Lower leg skin (tissue), 3 donors: ENCODE results near the gene WDFY2.

Experiments used
- CTCF ChIP-seq, 3 donors: fragments of 450-650 bp; IDR thresholded peaks; one replicate each; pipeline ENCODE4 v1.5.1; 2016; ENCODE audit warnings: antibody characterized with exemption in 3 of 3, mild to moderate bottlenecking in 3 of 3, moderate library complexity in 2 of 3
- POLR2A ChIP-seq, 2 donors: fragments of 450-650 bp; IDR thresholded peaks; one replicate each; pipeline ENCODE4 v1.6.1; 2016 to 2017; ENCODE audit warnings: antibody characterized with exemption in 2 of 2, mild to moderate bottlenecking in 1 of 2, moderate library complexity in 1 of 2

GRCh38 chr13:51637852-51638215 lies 53.6 kb downstream of the WDFY2 start:
- TF ChIP-seq CTCF (IDR thresholded peaks at IDR 0.05) (no peak), POLR2A (IDR thresholded peaks at IDR 0.05) (no peak)
